CD4-positive, alpha-beta T cell treated with Interleukin-2 at 100 ng/mL for 4 hours (primary cell): ENCODE data around the gene TPX2.
"Not testable (repeated sequence)": the region's sequence is repeated elsewhere in the genome, so short reads cannot be mapped to it uniquely, and the experiment has no call there.

Source experiments
- DNase-seq: peaks from one replicate; pipeline ENCODE4 v3.0.0-alpha.2; 2020; ENCODE audit warnings: low spot score

The TPX2 gene

DNA sequence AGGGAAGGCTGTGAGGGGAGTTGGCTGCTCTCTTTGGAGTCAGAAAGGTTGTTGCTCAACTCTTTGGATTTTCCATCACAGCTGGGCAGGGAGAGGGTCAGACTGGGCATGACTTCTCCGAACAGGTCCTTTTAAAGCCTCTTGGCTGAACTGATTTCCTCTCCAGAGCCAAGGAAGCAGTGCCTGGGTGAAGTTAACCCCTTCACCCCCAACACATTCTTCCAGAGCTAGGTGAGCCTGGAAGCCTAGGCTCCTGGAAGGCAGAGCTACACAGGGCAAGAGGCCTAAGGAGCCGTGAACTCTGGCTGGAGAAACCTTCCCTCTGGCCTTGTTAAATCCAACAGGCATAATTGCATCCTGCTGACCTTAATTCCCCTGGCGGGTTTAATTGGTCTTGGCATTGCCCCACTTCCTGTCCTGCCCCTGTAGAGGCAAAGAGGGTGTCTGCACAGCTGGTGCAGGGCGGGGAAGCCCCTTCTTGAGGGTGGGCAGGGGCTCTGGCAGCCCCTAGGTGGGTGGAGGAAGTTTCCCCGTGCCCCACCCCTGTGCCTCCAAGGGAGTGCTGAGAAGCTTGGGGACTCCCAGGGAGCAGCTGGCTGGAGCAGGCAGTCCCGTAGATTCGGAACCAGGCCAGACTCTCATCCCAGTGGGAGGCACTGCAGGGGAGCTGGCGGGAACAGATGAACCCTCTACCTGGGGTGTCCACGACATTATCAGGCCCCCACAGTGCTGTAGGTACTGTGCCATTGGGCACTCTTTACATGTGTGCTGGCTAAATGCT lies 76.5 kb downstream of the TPX2 start:
- no peak for DNase-seq

GRCh38 chr20:31816221-31816620 lies 77.1 kb downstream of the TPX2 start:
- DNase-seq: no peak

- DNase-seq: no peak
Measured at GRCh38 chr20:31817461-31817860, 78.4 kb downstream of the TPX2 start.

DNA sequence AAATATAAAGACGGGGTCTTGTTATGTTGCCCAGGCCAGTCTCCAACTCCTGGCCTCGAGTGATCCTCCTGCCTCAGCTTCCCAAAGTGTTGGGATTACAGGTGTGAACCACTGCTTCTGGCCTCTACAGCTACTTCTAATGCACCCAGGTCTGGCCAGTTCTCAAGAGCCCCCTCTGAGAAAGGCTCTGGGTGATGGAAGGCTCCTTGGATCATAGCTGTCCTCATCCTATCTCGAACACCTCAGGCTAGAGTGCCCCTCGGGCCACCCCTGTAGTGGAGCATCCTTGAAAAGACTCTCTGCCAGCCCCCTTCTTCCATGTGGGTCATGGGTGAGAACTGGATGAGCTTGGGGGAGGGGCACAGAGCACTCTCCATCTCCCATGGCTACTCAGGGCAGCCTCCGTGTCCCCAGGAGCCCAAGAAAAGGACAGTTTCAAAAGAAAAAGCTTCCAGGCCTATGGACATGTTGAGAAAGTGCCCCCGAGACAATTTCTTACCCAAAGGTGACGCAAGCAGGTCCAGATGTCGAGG lies 79.4 kb downstream of the TPX2 start:
- DNase-seq: no peak

DNA sequence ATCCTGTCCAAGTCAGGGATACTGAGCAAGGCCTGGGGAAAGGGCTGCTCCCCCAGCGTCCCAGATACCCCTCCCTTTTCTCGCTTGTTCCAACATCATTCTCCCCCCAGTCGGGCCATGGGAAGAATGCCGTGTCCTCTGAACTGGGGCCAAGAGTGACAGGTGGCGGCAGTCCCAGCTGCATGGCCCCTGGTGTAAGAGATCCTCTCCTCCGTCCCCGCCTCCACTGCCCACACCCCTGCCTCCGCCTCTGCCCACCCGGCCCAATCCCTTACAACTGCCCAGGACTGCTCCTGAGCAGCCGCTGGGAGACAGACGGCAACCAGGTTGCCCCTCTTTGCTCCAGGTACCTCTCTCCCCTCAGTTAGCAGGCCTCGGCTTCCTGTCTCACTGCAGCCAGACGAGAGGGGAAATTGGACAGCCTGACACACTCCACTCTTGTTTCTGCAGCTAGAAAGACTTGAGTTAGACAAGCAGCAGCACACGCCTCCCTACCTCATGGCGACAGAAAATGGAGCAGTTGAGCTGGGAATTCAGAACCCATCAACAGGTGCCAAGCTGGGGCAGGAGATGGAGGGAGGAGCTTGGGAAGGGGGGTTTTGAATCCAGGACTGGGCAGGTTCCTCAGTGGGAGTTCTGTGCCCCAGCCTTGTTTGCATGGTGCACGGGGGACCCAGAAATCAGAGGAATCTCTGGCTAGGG lies 80.1 kb downstream of the TPX2 start, which contains the start of gene MYLK2:
Gene MYLK2, plus strand, starts transcription at position 274 of the 702 bp plus-strand sequence. Its CDS starts 225 bp downstream, at position 499.
- no peak for DNase-seq

- DNase-seq: no peak
Measured at GRCh38 chr20:31820228-31820627, 81.1 kb downstream of the TPX2 start.

GRCh38 chr20:31821427-31821826 lies 82.3 kb downstream of the TPX2 start:
- DNase-seq: no peak

DNA sequence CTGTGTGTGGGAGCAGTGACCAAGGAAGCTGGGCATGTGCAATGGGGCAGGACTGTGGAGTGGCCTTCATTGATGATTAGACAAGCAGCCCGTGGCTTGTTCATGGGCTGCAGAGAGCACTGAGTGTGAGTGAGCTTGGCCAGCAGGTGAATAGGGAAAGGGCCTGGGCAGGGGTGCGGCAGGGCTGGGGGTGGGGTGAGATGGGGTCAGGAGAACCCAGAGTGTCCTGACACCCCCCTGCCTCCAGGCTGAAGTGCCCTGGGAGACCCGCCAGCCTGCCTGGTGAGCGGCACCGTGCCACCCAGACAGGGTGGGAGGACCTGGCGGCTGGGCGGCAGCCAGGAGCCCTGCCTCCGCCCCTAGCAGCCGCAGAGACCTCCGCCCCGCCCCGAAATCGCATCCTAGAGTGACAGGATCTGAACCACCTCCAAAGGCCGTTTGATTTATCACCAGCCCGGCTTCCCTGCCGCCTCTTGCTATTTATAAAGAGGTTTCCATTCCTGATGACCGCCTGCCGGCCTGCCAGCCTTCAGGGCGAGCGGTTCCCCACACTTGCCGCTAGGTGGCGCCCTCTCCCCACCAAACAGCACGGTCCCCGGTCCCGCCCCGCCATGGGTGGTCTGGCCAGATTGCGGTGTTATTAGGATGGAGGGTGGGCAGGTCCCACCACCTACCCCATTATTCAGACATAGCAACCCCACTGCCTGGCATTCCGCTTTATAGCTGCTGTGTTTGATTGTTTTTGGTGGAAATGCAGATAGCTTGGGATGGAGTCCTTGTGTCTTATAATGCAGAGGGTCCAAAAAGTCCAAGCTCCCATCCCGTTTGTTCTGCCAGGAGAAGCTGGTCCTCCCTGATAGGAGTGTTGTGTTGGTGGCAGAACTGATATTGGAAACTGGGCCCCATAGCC lies 83.6 kb downstream of the TPX2 start:
- peak; percentile 66 for DNase-seq

- no peak for DNase-seq
Measured at GRCh38 chr20:31823360-31824124, 84.5 kb downstream of the TPX2 start.

DNA sequence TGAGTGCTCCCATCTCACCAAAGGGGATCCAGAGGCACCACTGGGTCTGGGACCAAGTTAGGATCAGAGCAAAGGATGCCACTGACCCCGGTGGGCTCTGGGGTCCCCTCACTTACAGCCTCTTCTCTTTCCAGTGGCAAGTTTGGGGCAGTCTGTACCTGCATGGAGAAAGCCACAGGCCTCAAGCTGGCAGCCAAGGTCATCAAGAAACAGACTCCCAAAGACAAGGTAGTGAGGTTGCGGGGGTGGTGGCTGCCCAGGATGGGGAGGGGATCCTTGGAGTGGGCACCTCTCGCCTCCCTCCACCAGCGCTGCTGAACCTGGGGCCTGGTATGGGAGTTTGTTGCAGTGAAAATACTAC lies 85.0 kb downstream of the TPX2 start:
- no peak for DNase-seq

GRCh38 chr20:31824554-31825313 lies 85.6 kb downstream of the TPX2 start:
- DNase-seq: no peak

DNA sequence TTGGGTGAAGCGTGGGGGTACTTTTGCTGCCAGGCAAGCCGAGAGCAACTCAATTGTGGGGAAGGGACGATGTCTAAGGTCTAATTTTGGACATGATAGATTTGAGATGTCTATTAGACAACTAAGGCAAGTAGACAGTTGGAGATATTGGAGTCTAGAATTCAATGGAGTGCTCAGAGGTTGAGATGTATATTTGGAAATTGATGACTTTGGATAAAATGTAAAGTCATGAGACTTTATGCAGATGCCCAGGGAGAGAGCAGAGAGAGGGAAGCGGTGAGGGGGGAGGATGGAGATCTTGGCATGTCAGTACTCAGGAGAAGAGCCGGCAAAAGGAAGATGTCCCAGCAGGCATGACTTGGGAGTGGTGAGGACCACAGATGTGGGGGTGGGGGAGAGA lies 87.0 kb downstream of the TPX2 start:
- no peak for DNase-seq

GRCh38 chr20:31827059-31827458 lies 88.0 kb downstream of the TPX2 start:
- DNase-seq: no peak

DNA sequence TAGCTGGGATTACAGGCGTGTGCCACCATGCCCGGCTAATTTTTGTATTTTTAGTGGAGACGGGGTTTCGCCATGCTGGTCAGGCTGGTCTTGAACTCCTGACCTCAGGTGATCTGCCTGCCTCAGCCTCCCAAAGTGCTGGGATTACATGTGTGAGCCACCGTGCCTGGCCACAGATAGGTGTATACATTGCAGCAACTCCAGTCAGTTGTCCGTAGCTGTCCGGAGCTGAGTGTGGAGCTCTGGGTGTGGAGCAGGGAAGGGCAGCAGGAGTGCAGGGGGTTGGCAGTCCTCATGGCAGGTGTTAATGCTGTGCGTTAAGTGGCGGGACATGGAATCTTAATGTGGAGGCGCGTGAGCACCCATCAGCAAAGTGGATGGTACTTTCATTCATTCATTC lies 88.9 kb downstream of the TPX2 start:
- DNase-seq: not testable (repeated sequence)

DNA sequence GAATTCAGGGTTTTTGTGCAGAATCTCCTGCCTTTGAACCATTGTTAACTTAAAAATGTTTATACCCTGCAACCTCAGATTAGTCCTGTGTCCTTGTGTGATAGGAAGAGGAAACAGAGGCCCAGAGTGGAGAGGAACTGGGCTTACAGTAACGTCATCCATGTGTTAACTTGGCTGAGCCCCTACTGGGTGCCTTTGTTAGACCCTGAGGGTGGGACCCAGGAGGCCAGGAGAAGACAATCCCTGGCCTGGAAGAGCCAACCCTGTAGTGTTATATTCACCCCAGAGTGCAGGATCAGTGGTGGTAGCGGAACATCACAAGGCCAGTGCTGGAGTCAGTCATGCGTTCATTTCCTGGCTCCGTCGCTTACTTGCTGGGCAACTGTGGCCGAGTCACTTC lies 90.6 kb downstream of the TPX2 start:
- no peak for DNase-seq

GRCh38 chr20:31830406-31830981 lies 91.4 kb downstream of the TPX2 start:
- DNase-seq: no peak

- DNase-seq: no peak
Measured at GRCh38 chr20:31831211-31831610, 92.1 kb downstream of the TPX2 start.

GRCh38 chr20:31831771-31832306 lies 92.7 kb downstream of the TPX2 start:
- no peak for DNase-seq

DNA sequence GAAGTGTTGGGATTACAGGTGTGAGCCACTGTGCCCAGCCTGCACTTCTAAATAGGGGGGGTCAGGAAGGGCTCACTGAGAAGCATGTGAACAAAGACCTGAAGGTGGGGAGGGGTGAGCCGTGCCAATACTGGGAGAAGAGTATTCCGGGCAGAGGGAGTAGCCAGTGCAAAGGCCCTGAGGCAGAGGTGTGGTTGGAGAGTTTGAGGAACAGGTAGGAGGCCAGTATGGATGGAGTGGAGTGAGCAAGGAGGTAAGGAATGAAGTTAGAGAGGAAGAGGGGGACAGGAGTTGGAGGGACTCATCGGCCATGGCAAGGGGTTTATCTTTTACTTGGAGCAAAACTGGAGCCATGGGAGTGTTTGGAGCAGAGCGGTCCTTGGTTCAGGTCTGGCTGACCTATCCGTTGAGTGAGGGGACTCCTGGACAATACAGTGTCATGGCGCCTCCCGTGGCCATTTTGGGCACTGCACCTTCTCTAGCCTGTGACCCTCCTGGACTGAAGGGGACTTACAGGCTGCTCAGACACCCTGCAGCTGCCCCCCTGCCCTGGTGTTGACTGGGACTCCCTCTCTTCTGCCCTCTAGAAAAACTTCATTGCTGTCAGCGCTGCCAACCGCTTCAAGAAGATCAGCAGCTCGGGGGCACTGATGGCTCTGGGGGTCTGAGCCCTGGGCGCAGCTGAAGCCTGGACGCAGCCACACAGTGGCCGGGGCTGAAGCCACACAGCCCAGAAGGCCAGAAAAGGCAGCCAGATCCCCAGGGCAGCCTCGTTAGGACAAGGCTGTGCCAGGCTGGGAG lies 94.2 kb downstream of the TPX2 start:
- DNase-seq: peak; percentile 57
